K562 (cell line): ENCODE measurements around the gene ADARB2. TPM values are rescaled to one million over a fixed set of nuclear protein-coding genes. Genes with fewer than 3 reads are reported as not detected.

Experiments used
- ATAC-seq: fragments of 200-7000 bp; cut with Tn5 transposase; 3 replicates; pipeline ENCODE4 v1.9.1; 2020; ENCODE audit warnings: moderate library complexity
- BruUV-seq: library from RNA; stranded (reverse); fragments of 400-500 nt; replicated peaks from 2 replicates; lab custom pipeline; 2021; lab: Mats Ljungman, UMichigan
- CTCF ChIA-PET: fragments of 300-600 bp; formaldehyde crosslinking; extraction: SDS; loops from one replicate; lab custom pipeline; 2021; ENCODE audit warnings: low intra/inter-chr PET ratio; lab: Yijun Ruan, JAX
- POLR2A ChIA-PET: fragments of 300-600, 350-650 bp; sonication (Branson Sonifier 250); formaldehyde crosslinking; extraction: SDS; loops from one replicate; lab custom pipeline; 2021; ENCODE audit warnings: antibody characterized with exemption, inconsistent platforms; lab: Yijun Ruan, JAX
- DNase-seq, 4 experiments: peaks; one replicate each; pipeline versions ENCODE4 v3.0.0 to v3.0.0-alpha.2; 2011 to 2018; ENCODE audit warnings: low spot score in 3 of 4, mixed read lengths in 3 of 4; ENCODE audit errors: extremely low read depth in 1 of 4
- FAIRE-seq: peaks from 2 replicates; lab custom pipeline; 2011; peaks lifted over from hg19 to GRCh38; lab: Jason Lieb, UNC
- H2AFZ ChIP-seq: 2 replicates; pipeline ENCODE4 v1.6.0; 2011; ENCODE audit warnings: low read depth, low read length, control low read depth, inconsistent platforms
- H3K27ac ChIP-seq: fragments of 200-600 bp; 3 replicates; pipeline ENCODE4 v1.8.0; 2011; ENCODE audit warnings: low read depth, mild to moderate bottlenecking, control low read depth, inconsistent platforms, low read length, moderate library complexity, mixed read lengths; ENCODE audit errors: extremely low read depth
- H3K27me3 ChIP-seq, 2 experiments: fragments of 300-600 bp in 1 of 2; 2 replicates in 1 of 2; 3 replicates in 1 of 2; pipeline versions ENCODE4 v1.6.0 to v1.8.0; 2011; ENCODE audit warnings: inconsistent platforms in 2 of 2, low read length in 2 of 2, mild to moderate bottlenecking in 1 of 2, mixed read lengths in 1 of 2, moderate library complexity in 1 of 2; ENCODE audit not compliant: control insufficient read depth in 2 of 2, insufficient read depth in 2 of 2
- H3K36me3 ChIP-seq: fragments of 300-600 bp; 3 replicates; pipeline ENCODE4 v1.8.0; 2011; ENCODE audit warnings: mild to moderate bottlenecking, low read length, inconsistent platforms; ENCODE audit not compliant: control insufficient read depth, insufficient read depth
- H3K4me1 ChIP-seq, 2 experiments: fragments of 200-600 bp in 1 of 2; replicated peaks in 1 of 2; 2 replicates in 1 of 2; 3 replicates in 1 of 2; pipeline versions ENCODE4 v1.5.1 to v1.8.0; 2011; ENCODE audit warnings: inconsistent platforms in 2 of 2, low read length in 2 of 2, mild to moderate bottlenecking in 1 of 2, mixed read lengths in 1 of 2, moderate library complexity in 1 of 2; ENCODE audit not compliant: control insufficient read depth in 2 of 2, insufficient read depth in 2 of 2
- H3K4me2 ChIP-seq: 2 replicates; pipeline ENCODE4 v1.6.1; 2011; ENCODE audit warnings: low read length, control low read depth, inconsistent platforms, mixed read lengths; ENCODE audit not compliant: insufficient read depth
- H3K4me3 ChIP-seq: fragments of 200-600 bp; sonication (generic), shearing (Covaris generic); 2 replicates; pipeline ENCODE4 v1.5.1; 2016; ENCODE audit warnings: control low read depth, inconsistent platforms
- H3K79me2 ChIP-seq: fragments of 200-600 bp; 3 replicates; pipeline ENCODE4 v1.8.0; 2011; ENCODE audit warnings: low read length, inconsistent platforms; ENCODE audit not compliant: control insufficient read depth, insufficient read depth
- H3K9ac ChIP-seq, 2 experiments: 2 replicates each; pipeline versions ENCODE4 v1.6.0 to v1.6.1; 2011; ENCODE audit warnings: low read depth in 2 of 2, low read length in 2 of 2, control low read depth in 1 of 2, inconsistent platforms in 1 of 2, mild to moderate bottlenecking in 1 of 2, mixed read lengths in 1 of 2; ENCODE audit not compliant: insufficient read depth in 1 of 2
- H3K9me1 ChIP-seq: one replicate; pipeline ENCODE4 v1.6.0; 2011; ENCODE audit warnings: inconsistent platforms, mild to moderate bottlenecking, low read length, moderate library complexity; ENCODE audit not compliant: control insufficient read depth, insufficient read depth
- H3K9me3 ChIP-seq: replicated peaks from 2 replicates; pipeline ENCODE4 v1.5.1; 2011; ENCODE audit warnings: low read depth, low read length, inconsistent platforms; ENCODE audit not compliant: control insufficient read depth, insufficient read depth
- H4K20me1 ChIP-seq: replicated peaks from 2 replicates; pipeline ENCODE4 v1.6.1; 2011; ENCODE audit warnings: low read length, inconsistent platforms, mixed read lengths; ENCODE audit not compliant: control insufficient read depth, insufficient read depth
- CBX2 ChIP-seq: fragments of 200-600 bp; sonication (generic); IDR thresholded peaks from one replicate; pipeline ENCODE4 v1.6.1; 2012; ENCODE audit warnings: mild to moderate bottlenecking, low read length, inconsistent platforms; ENCODE audit not compliant: insufficient read depth, poor library complexity, severe bottlenecking
- FOXA3 ChIP-seq, 2 experiments: fragments of 450-650 bp in 1 of 2; sonication (generic) in 1 of 2; formaldehyde crosslinking; IDR thresholded peaks in 1 of 2; conservative IDR thresholded peaks in 1 of 2; 2 replicates each; pipeline versions ENCODE4 v1.4.0 to v1.8.0; 2020 to 2022; ENCODE audit warnings: mild to moderate bottlenecking in 2 of 2, missing genetic modification reagents in 1 of 2
- FOXJ2 ChIP-seq: fragments of 200-800 bp; sonication (Bioruptor generic); IDR thresholded peaks from 2 replicates; pipeline ENCODE4 v1.6.1; 2016; ENCODE audit warnings: missing genetic modification characterization, missing compliant biosample characterization
- JUNB ChIP-seq: fragments of 450-650 bp; formaldehyde crosslinking; conservative IDR thresholded peaks from 2 replicates; pipeline ENCODE4 v1.4.0; 2020; ENCODE audit warnings: mild to moderate bottlenecking
- SAFB ChIP-seq: fragments of 200-400 bp; formaldehyde crosslinking; IDR thresholded peaks from 2 replicates; pipeline ENCODE4 v1.6.1; 2017; ENCODE audit warnings: low read depth, low read length, borderline replicate concordance
- SP1 ChIP-seq: sonication (generic); formaldehyde crosslinking; IDR thresholded peaks from 2 replicates; pipeline ENCODE4 v1.8.1; 2022; ENCODE audit warnings: mild to moderate bottlenecking, missing genetic modification reagents
- TCF3 ChIP-seq: sonication (generic); formaldehyde crosslinking; IDR thresholded peaks from 2 replicates; pipeline ENCODE4 v1.4.0; 2020; ENCODE audit warnings: mild to moderate bottlenecking, missing genetic modification reagents
- YY1 ChIP-seq, 3 experiments: IDR thresholded peaks; 2 replicates each; pipeline ENCODE4 v1.6.1; 2011; ENCODE audit warnings: low read length in 2 of 3, mild to moderate bottlenecking in 2 of 3, moderate library complexity in 2 of 3, borderline replicate concordance in 1 of 3, control low read depth in 1 of 3, low read depth in 1 of 3; ENCODE audit not compliant: insufficient read depth in 3 of 3, insufficient replicate concordance in 2 of 3, control insufficient read depth in 1 of 3, insufficient read length in 1 of 3; ENCODE audit errors: extremely low read depth in 1 of 3
- ZNF584 ChIP-seq: fragments of 200-800 bp; sonication (Bioruptor generic); IDR thresholded peaks from 2 replicates; pipeline ENCODE4 v1.6.1; 2016; ENCODE audit warnings: low read depth, mild to moderate bottlenecking, missing genetic modification characterization, missing compliant biosample characterization
- ZNF764 ChIP-seq: fragments of 250-450 bp; sonication (Bioruptor Pico); IDR thresholded peaks from 2 replicates; pipeline ENCODE4 v1.4.0; 2020; ENCODE audit warnings: low read depth, mild to moderate bottlenecking, moderate library complexity
- whole genome bisulfite sequencing: fragments of 100-300 bp; shearing (Covaris generic); methylation state at CpG from one replicate; pipeline ENCODE4 v1.1.6; 2016; ENCODE audit warnings: low coverage, mixed read lengths; ENCODE audit not compliant: insufficient coverage; ENCODE audit errors: missing lambda C conversion rate; 5-methylcytosine and 5-hydroxymethylcytosine counted together
- in situ Hi-C: fragments of 300-500 bp; cut with MboI; formaldehyde crosslinking; loops from 4 replicates; pipeline ENCODE4 v1.15.0; 2018; ENCODE audit warnings: inconsistent platforms, mixed read lengths
- intact Hi-C: fragments of 100-400 bp; cut with micrococcal nuclease; formaldehyde crosslinking; loops from 2 replicates; pipeline ENCODE4 v1.14.2; 2022
- polyA plus RNA-seq, 8 experiments: library from polyadenylated mRNA; depleted of rRNA in 4 of 8; stranded (reverse) in 5 of 8; unstranded in 3 of 8; fragments of >200 nt; fragmentation: Nextera tagmentation in 2 of 8; fragmentation: Illumina TruSeq in 1 of 8; extraction: Ambion mirVana in 2 of 8; extraction: Trizol in 1 of 8; gene quantifications; 2 replicates each; pipeline versions ENCODE4 v1.2.1 to v1.2.3, GENCODE V29; 2011 to 2014; ENCODE audit warnings: inconsistent platforms in 1 of 8, missing spikeins in 1 of 8
- total RNA-seq, 7 experiments: library from RNA; depleted of rRNA in 6 of 7; stranded (reverse); fragments of >200 nt in 6 of 7; fragmentation: Illumina TruSeq in 2 of 7; extraction: Trizol in 2 of 7; gene quantifications; 2 replicates each; pipeline versions ENCODE4 v1.2.1 to v1.2.3, GENCODE V29; 2011 to 2021; ENCODE audit warnings: low replicate concordance in 1 of 7
- TF ChIP-seq, protein P1 (sequence below): fragments of 250-450 bp; sonication (Bioruptor Pico); IDR thresholded peaks from 2 replicates; pipeline ENCODE4 v1.5.0; 2021
- TF ChIP-seq, protein P2 (sequence below): fragments of 250-450 bp; sonication (Bioruptor Pico); IDR thresholded peaks from 2 replicates; pipeline ENCODE4 v1.8.0; 2021; ENCODE audit warnings: mild to moderate bottlenecking, moderate library complexity

ADARB2 gene
- total and polyA plus RNA-seq, 9 of the 15 experiments (the other 6 are each of a cell fraction or from before 2014, with no cell fraction given) = not detected

DNA sequence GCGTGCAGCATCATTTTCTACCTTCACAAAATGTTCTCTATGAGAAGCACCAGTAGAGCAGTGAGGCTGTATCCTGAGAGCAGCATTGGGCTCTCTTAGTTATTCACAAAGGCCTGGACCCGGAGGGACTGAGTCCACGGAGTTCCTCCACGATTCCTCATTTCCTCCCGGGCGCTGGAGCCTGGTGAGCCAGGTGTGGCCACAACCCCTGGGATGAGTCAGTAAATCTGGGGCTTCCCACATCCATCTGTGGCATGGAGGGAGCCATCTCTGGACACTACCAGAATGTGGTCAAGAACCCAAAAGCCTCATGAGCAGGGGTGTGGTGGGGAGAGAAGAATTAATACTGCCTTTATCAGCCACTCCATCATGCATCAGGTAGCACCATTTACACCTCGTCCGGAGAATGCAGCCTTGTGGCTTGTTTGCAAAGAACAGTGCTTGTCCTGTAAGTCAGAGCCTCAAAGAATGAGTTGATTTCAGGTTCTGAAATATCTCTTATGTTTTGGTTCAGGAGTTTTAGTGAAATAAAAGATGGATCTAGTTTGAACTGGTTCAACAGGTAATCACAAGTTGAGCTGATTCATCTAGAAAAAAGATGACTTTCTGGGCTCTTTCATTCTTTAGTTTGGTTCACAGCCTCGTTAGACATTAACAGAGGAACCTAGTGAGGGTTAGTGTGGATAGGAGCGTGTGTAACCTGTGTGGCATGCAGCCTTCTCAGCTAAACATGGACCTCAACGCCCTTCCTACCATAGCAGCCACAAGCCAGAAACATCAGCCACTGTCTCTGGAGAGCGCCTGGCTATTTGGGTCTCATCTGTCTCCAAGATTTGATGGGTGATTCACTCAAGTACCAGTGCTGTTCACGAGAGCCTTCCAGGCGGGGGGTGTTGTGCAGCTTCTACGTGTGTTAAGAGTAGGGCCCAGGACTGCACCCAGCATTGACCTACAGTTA, 586.0 kb downstream of the ADARB2 start:
- in situ Hi-C loops = no loop called here
- no peak overlapping the region for H2AFZ ChIP-seq
- no peaks in the 10 kb centered on the region for H3K79me2 ChIP-seq
- no peak overlapping the region for H3K4me3 ChIP-seq
- H4K20me1 ChIP-seq = no peaks in the 10 kb centered on the region
- intact Hi-C loops = no loop called here
- no peak overlapping the region for H3K9ac ChIP-seq
- peaks cover 2 to 15% of the 10 kb centered on the region in 2 experiments; a peak in 2 of 5 replicates for H3K27me3 ChIP-seq
- BruUV-seq = no TSS peak
- POLR2A ChIA-PET = no interaction called here
- no peaks in the 10 kb centered on the region for H3K9me1 ChIP-seq
- TF ChIP-seq ZNF764 (CRISPR knock-in tag) (no peak), FOXA3 (CRISPR knock-in tag; conservative IDR thresholded peaks at IDR 0.05 in 1 of 2, IDR thresholded peaks at IDR 0.05 in 1 of 2) (no peak), SAFB (no peak), TCF3 (no peak), SP1 (no peak), FOXJ2 (tag) (no peak), JUNB (CRISPR knock-in tag) (no peak), ZNF584 (CRISPR knock-in tag) (no peak), CBX2 (no peak), YY1 (IDR thresholded peaks at IDR 0.05; ENCODE audit: borderline replicate concordance in 1 of 3, control insufficient read depth in 1 of 3, extremely low read depth in 1 of 3, insufficient read depth in 3 of 3, insufficient read length in 1 of 3, insufficient replicate concordance in 2 of 3, low read depth in 1 of 3, low read length in 2 of 3) (no peak)
- TF ChIP-seq, protein P1, sequence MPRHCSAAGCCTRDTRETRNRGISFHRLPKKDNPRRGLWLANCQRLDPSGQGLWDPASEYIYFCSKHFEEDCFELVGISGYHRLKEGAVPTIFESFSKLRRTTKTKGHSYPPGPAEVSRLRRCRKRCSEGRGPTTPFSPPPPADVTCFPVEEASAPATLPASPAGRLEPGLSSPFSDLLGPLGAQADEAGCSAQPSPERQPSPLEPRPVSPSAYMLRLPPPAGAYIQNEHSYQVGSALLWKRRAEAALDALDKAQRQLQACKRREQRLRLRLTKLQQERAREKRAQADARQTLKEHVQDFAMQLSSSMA (CRISPR knock-in tag) = no peak
- TF ChIP-seq, protein P2, sequence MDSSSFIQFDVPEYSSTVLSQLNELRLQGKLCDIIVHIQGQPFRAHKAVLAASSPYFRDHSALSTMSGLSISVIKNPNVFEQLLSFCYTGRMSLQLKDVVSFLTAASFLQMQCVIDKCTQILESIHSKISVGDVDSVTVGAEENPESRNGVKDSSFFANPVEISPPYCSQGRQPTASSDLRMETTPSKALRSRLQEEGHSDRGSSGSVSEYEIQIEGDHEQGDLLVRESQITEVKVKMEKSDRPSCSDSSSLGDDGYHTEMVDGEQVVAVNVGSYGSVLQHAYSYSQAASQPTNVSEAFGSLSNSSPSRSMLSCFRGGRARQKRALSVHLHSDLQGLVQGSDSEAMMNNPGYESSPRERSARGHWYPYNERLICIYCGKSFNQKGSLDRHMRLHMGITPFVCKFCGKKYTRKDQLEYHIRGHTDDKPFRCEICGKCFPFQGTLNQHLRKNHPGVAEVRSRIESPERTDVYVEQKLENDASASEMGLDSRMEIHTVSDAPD (CRISPR knock-in tag) = no peak
- TF ChIP-seq, all 486 proteins: peak for 0
- H3K4me2 ChIP-seq = no peak overlapping the region
- FAIRE-seq (no peak), DNase-seq (no peak), ATAC-seq (no peak)
- peaks cover 7 to 18% of the 10 kb centered on the region in 2 experiments; a peak in 3 of 5 replicates for H3K4me1 ChIP-seq
- peaks cover 6% of the 10 kb centered on the region; the same call in 1 of the 3 replicates for H3K36me3 ChIP-seq
- CTCF ChIA-PET = no interaction called here
- no peak overlapping the region for H3K27ac ChIP-seq
- no peaks in the 10 kb centered on the region for H3K9me3 ChIP-seq
- 40% methylated on average over 15 of the region's 15 CpGs for whole genome bisulfite sequencing
